Tongue (tissue), 2 donors: ENCODE results near the gene SFT2D1. TPM values are rescaled to one million over a fixed set of nuclear protein-coding genes. Genes with fewer than 3 reads are reported as not detected.
A peak's percentile ranks its signal among the peaks of the same experiment; 100 is the strongest.

ENCODE experiments used
- DNase-seq: peaks from one replicate; pipeline ENCODE4 v3.0.0-alpha.2; 2015
- total RNA-seq: library from RNA; depleted of rRNA; stranded (reverse); fragments of >200 nt; gene quantifications from one replicate; pipeline ENCODE4 v1.2.3, GENCODE V29; 2014

SFT2D1 gene
- total RNA-seq, 1 donor from 2014 or later, result 30.5 TPM

DNA sequence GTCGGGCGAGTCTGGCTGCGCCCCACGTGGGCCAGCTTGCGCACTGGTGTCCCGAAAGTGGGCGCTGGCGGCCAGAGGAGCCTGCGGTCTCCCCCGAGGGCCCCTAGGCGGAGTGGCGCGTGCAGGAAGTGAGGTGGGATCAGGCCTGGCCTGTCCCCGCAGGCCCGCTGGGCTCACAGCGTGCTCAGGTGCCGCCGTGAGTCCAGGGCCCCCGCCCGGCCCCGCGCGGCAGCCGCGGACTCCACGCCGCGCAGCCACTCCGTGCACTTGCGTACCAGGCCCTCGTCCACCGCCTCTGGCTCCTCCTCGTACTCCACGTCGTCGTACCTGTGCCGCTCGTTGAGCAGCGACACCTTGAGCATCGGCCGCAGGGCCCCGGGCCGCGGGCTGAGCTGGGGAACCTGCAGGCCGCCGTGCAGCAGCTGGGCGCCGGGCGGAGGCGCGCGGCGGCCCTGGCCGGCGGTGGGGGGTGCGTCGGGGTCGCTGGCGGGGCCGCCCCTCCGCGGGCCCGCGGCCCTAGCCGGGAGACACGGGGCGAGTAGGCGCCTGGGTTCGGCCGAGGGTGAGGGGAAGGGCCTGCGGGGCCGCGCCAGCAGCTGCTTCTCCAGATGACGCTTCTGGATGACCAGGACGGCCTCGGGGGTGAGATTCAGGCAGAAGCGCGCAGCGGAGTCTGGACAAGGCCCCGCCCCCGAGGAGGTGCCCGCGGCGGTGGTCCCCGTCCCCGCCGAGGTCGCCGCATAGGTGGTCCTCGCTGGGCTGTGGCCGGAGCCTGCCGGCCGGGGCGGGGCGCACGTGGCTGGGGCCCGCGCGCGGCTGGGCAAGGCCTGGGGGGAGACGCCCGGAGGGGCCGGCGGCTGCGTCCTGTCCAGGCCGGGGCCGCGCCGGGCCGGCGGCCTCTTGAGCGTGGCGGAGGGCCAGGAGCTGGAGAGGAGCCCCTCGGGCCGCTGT, 35.0 kb downstream of the SFT2D1 start:
- DNase-seq, result peak; percentile 29

DNA sequence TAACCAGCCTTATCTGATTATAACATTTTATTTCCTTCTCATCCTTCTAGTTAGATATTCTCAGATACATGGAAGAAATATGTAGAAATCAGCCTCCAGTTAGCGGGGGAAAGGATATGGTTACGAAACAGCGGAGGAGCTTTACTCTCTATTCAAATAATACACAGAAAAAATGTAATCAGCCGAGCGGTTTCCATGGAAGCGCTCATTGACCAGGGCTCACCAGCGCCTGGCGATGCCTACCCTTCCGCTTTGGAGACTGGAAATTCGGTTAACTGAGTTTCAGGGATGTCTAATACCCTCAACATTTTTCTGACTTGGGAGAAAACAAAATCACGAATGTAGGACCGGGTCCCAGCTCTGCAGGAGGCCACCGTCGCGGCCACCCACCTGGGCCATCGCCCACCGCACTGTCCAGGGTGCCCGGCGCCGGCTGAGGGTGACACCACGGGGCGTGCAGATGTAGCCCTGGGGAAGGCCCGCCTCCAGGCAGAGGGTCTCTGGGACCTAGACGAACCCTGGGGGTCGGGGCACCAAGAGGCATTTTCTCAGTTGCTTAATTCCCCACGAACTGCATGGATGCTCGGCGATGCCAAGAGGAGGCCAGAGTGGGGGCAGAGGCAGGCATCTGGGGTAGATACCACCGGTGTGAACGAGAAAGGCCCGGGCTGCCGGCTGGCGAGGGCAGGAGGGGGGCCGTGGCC, 35.8 kb downstream of the SFT2D1 start:
- no peak for DNase-seq

DNA sequence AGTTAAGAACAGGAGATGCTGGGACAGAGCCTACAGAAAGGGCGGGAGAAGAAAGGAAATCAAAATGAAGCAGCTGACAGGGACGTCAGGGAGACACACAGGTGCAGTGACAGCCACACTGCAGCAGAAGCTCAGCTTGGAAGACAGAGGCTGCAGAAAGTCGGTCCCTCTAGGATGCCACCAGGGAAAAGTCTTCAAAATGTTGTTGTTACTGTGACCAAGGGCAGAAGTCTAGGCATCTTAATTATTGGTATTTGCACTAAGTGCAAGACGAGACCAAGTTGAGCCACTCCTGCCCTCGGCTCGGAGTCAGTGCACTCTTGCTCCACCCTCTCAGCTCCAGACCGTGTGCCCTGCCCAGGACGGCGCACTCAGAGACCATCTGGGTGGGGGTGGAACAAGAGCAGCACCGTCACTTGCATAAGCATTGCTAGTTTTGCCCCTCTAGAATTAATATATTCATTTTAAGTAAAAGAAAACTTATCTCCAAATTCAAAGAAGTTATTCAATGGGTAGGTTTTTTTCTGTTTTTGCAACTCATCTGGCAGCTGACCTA, 36.7 kb downstream of the SFT2D1 start:
- DNase-seq, result no peak

DNA sequence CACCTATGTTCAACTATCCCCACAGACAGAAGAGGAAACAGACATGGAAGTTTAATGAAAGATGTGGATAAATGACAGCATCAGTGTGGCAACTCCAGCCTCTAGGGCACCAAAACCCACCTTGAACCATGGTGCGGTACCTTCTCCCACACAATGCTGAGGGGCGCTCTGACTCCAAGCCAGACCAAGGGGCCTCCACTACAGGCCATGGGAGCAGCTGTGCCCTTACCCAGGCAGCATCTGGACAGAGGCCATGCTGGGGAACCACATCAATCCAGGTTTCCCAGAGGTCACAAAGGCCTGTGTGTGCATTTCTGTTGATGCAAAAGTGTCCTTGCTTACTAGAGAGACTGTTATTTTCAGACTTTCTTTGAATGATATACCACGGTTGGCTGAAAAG, 38.2 kb downstream of the SFT2D1 start:
- no peak for DNase-seq

DNA sequence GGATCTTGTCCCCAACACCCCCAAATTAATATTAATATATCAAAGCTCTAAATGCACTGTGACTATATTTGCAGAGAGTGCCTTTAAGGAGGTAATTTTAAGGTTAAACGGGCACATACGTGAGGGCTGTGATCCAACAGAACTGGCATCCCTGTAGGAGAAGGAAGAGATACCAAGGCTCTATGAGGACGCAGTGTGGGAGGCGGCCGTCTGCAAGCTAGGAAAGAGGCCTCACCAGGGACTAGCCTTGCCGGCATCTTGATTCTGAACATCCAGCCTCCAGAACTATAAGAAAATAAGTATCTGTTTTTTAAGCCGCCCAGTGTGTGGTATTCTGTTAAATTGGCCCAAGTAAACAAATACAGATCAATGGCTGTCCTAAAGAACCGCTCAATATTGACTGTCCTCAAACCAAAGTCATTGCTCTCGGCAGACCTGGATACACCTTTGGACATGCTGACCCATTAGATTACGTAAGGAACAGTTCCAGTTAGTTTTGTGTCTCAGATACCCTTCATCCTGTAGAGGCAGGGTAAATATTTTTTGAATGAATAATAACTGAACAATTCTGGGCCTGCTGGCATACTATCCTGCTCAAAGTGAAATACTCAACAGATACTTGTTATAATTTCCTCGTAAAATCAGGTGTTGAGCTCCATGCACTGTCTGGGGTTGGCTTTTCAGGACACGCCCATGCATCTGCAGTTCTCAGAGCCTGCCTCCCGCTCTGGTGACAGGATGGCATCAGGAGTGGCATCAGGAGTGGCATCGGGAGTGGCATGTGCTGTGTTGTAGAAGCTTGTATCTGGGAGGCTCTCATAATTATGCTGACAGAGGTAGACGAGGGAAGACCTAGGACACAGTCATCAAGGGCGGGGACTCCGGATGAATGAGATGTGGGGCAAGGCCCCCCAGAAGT, 40.5 kb downstream of the SFT2D1 start:
- no peak for DNase-seq

DNA sequence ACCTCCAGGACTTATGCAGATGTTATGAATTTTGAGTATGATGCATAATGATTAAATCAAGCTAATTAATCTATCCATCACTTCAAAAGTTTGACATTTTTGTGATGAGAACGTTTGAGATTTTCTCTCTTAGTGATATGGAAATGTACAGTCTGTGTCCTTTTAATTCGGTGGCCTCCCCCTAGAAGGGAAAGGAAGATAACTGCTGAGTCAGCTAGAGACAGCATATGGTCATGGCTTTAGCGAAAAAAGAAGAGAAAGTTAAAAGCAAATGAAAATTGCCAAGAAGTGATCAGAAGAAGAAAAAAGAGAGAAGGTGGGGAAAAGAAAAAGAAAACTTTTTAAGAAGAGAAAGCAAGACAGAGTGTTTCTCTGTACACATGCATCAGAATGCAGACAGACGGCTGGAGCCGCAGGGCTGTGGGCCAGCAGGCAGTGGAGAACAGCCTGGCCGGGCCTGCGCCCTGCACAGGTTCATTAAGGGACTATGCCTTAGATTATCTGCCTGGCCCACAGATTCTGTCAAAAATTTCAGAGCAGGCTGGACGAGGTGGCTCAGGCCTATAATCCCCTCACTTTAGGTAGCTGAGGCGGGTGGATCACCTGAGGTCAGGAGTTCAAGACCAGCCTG, 41.9 kb downstream of the SFT2D1 start:
- DNase-seq, result no peak

DNA sequence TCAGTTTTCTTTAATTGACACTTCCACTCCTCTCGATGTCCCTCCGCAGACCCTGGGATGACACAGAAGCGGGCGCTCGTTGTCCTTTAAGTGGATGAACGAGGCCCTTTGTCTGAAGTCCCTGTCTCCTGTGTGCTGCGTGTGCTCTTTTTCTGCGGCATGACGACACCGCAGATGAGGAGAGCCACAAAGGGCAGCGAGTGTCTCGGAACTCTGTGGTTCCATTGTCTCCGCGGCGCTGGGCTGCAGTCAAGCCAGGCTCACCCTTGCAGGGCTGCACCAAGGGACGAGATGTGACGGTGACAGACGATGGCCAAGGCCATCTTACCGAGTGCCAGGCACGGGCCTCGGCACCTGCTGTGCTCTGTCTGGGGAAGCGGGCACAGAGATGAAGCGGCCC, 44.7 kb downstream of the SFT2D1 start:
- no peak for DNase-seq

DNA sequence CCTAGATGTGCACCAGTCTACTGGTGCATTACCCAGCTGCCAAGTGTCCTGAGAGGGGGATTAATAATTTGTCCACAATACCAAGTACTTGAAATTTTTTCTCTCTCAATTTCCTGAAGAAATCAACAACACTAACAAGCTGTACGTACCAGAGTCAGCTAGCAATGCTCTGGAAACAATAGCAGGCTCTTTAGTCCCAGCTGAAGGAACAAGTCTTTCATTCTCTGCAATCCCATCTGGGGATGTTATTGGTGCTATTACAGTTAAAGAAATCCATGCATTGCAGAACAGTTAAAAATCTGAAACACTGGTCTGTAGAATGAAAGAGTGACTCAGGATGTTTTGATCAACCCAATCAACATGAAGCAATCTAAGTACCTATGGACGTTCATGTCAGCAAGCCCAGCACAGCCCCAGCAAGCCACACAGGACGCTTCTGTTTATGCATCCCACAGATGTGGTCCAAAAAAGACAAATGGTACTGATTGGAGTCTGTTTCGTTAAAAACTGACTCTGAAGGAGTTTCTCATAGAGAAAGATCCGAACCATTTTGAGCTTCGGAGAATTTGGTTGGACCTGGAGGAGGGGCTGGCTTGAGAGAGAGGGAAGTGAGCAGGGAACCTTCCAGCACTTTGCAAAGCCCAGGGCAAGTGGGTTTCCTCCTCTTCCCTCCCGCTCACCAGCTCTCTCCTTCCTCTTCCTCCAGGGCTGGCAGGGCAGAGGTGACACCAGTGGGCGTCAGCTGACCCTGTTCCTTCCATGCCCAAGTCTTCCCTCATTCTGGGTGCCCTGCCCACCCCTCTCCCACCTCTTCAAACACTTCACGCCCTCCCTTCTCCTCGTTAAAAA, 46.1 kb downstream of the SFT2D1 start:
- no peak for DNase-seq

DNA sequence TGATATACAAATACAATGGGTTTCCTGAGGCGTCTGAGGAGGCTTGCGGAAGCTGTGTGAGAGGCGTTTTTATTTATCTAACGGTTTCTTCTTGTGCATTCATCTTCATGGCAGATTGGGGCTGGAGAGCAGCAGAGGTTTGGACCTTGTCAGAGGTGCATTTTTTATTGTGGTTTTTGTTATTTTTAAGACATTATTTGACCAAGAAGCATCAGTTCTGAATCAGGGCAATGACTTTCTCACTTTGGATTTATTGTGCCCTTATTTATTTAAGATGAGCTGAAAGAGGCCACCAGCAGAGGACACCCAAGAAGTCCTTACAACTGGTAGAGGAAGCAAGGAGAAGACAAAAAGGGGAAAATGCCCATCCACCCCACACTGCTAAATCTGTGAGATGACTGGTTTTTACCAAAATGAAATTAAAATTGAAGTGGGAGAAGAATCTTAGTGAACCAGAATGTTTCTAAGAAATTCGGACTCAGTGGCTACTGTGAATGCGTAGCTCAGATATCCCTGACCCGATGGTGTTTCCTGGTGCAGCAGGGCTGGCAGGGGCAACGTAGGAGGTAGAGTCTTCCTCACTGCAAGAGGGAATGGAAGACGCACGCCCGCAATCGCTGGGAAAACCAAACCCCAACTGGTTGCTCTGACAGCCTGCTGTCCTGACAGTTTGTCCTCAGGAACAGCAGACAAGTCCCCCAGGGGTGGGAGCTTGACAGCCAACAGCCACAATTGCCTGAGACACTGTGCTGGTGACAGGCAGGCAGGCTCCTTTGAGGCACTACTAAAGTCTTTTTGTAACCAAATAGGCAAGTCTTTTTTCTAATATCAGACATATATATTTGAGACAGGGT, 48.4 kb downstream of the SFT2D1 start:
- DNase-seq, result no peak

DNA sequence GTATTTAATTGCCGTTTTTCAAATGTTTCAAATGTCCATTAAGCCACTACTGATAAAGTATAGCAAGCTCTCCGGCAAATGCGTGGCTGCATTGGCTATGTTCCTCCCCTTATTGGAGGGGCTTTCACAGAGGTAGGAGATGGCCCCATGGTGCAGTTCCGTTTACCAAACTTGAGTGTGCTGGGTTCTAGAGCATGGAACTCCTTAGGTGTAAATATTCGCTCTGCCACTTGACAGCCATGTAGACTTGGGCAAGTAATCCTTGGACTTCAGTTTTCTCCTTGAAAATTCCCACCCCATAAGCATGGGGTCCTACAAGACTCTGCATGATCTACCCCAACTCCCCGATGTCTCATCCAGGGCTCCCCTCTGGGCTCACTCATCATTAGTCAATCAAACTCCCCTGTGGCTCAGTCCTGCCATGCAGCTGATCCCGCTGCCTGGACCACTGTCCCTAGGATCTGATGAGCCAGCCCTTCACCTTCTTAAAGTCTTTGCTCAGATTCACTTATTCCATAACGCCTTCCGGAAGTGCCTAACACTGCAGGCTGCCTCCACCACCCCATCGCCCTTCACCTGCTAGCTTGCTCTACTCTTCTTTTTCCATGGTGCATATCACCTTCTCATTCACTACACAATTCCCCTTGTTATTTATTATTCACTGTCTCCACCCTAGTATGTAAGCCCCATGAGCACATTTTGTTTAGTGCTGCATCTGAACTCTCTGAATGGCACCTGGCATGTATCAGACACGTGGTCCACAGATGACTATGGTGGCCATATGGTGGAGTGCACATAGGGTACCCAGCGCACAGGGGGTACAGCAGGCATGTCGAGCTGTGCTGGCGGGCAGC, 52.9 kb downstream of the SFT2D1 start:
- DNase-seq, result no peak

DNA sequence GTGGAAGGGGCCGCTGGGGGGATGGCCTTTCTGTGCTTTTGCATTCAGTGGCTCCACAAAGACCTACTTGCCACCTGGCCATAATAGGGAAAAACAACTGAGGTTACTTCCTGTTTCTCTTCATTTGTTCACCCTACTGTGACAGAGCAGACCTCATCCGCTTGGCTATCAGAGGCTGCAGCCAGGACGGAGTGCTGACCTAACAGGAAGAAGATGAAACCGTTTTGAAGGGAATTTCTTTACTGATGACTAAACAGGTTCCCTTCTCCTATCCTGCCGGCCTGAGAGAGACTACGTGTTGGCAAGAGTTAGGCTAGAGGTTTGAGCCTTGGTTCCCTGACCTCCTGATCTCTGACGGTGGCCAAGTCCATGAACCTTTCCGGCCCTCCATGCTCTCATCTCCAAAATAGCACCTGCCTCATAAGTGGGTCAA, 55.5 kb downstream of the SFT2D1 start:
- DNase-seq, result no peak

DNA sequence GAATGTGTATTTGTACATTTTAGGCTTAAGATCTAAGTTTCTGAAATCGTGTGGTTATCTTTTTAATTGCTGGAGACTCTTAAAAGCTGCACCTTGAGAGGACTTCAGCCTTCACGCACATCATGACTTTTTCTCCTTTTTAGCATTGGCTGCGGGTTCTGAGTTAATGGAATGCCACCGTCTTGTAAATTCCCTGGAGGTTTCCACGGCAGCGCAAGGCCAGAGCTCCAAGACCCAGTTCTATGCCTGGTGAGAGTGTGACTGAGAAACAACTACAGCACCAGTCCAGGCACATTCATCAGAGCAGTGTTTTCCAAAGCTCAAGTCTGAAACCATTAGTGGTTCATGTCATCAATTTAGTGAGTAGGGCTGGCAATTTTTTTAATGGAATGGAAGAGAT, 57.1 kb downstream of the SFT2D1 start:
- DNase-seq, result no peak

DNA sequence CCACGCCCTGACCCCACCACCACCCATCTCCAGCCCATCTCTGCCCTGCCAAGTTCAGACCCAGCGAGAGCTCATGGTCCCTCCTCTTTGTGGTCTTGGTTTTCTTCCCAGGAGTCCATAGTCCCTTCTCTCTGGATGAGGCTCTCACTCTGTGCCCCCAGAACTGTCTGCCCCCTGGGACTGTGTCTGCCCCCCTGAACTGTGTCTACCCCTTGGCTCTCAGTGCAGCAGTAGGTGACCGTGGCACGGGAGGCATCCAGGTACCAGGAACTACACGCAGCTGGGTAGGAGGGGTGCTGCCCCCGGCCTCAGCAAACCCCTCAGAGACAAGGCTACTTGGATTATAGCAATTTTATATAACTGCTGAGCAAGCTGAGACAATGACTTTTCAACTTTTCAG, 57.7 kb downstream of the SFT2D1 start:
- no peak for DNase-seq

DNA sequence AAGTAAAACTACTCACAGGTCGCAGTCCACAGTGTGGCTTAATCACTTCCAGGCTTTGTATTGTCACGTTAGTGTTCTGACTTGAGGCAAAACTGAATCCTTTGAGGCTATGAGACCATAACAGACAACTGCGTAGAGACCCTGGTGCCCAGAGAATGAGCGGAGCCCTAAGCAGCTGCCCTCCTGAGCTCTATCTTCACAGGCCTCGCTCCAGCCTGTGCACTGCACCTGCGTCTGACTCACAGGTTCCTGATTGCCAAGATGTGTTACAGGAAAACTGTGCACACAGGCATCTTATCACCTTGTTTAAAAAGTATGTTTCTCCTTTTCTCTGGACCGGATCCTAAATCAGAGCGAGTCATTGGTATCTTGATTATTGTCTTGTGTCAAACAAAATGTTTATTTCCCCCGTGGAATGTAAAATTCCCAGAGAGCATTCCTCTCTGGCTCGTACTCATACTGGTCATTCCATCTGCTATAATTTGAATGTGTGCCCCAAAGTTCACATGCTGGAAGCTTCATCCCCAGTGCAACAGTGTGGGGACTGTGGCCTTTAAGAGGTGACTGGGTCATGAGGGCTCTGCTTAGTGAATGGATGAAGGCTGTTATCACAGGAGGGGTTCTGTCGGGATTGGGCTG, 59.8 kb downstream of the SFT2D1 start:
- no peak for DNase-seq

DNA sequence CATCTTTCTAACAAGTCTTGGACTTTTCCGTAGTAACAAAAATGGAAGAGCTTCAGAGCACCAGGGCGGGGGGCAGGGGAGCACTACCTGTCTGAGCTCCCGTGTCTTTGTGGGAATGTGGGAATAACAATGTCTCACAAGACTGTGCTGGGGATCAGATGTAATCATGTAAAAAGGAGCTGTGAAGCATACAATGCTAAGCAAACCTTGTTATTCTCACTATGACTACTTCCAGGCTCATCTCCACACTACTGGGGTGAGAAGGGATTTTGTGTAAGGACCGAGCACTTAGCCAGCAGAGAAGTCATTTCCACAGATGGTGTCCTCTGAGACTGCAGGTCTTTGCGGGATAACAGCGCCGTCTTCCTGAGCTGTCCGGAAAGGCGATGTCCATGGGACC, 61.2 kb downstream of the SFT2D1 start:
- DNase-seq, result no peak

DNA sequence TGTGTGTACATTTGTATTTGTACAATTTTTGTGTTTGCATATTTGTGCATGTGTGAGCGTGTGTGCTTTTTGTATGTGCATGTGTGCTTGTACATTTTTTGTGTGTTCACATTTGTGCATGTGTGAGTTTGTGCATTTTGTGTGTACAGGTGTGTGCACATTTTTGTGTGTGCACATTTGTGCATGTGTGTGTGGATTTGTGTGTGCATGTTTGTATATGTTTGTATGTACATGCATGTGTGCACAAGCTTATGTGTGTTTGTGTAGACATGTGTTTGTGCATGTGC, 63.0 kb downstream of the SFT2D1 start:
- no peak for DNase-seq

DNA sequence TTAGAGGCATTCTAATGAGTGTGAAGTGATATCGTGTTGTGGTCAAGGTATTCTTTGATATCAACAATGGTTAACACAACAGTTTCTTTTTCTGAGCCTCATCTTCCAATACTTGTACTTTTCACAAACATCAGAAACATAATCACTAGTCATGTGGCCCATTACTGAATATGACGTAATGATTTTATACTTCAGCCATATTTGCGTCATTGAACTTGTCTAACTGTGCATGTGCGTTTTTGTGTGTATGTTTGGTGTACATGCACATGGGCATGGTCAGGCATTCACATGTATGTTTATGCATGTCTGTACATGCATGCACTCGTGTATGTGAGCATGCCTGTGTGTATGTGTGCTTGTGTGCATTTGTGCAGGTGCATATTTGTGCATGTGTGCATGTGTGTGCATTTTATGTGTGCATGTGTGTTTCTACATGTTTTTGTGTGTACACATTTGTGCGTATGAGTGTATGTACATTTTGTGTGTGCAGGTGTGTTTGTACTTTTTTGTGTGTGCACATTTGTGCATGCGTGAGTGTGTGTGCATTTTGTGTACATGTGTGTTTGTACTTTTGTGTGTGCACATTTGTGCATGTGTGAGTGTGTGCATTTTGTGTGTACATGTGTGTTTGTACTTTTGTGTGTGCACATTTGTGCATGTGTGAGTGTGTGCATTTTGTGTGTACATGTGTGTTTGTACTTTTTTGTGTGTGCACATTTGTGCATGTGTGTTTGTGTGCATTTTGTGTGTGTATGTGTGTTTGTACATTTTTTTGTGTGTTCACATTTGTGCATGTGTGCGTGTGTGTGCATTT, 63.6 kb downstream of the SFT2D1 start:
- DNase-seq, result no peak
